HUDEP-2 (cell line): ENCODE results near the gene MALRD1.

Source experiments
- DNase-seq, 76 experiments: peaks; one replicate each; lab custom pipeline; 2025; ENCODE audit not compliant: unreplicated experiment in 76 of 76; lab: John Stamatoyannopoulos, UW

MALRD1 gene

DNA sequence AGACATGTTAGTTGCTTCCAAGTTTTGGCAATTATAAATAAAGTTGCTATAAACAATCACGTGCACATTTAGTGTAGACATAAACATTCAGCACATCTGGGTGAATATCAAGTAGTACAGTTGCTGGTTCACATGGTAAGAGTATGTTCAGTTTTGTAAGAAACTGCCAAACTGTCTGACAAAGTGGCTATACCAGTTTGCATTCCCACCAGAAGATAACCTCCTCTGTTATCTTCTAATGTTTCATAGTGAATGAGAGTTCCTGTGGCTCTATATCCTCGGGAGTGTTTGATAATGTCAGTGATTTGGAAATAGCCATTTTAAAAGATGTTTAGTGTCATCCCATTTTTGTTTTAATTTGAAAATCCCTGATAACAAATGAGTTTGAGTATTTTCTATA, 508.1 kb downstream of the MALRD1 start:
- no peak for DNase-seq

DNA sequence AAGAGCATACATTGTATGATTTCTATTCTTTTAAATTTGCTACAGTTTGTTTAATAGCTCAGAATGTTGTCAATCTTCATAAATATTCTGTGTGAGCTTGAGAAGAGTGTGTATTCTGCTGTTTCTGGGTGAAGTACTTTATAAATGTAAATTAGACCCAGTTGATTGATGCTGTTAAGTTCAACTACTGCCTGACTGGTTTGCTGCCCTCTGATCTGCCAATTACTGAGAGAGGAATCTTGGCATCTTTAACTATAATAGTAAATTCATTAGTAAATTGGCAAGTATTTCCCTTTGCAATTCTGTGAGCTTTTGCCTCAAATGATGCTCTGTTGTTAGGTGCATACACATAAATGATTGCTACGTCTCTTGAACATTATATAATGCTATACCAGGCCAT, 512.6 kb downstream of the MALRD1 start:
- DNase-seq = no peak

DNA sequence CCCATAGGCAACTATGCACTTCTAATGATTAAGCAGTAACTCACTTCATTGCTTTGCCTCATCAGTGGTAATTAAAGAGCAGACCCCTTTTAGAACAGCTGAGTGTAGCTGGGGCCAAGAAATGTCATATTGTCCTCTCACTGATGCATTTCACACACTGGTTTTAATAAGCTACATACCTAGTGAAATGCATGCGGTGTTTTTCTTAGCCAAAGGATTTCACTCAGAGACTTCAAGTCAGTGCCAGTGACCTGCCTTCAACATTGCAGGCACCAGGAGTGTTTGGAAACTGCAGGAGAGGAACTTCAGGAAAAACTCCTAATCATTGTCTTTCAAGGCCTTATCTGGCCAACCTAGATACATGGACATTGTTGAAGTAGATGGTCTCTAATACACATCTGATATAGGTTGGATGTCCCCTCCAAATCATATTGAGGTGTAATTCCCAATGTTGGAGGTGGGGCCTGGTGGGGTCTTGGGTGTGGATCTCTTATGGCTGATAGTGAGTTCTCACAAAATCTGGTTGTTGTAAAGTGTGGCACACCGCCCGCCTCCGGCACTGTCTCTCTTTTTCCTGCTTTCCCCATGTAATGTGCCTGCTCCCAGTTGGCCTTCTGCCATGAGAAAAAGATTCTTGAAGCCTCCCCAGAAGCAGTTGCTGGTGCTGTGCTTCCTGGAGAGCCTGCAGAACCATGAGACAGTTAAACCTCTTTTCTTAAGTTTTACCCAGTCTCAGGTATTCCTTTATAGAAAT, 515.0 kb downstream of the MALRD1 start:
- DNase-seq = no peak

DNA sequence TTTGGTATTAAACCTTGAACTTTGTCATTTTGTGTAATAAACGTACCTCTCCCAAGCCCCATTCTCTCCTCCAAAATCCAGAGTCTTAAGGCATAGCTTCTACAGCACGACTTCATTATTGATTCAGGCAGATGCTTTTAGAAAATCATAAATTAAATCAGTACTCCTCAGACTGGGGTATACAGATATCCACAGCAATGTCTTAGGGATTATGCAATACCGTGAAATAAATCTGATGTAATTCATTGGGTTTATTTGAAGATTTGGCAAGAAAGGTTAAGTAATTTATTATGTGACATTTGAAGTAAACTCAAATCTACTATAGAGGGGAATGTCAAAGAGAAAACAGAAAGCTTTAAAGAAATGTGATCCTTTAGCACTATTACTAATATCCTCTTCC, 521.5 kb downstream of the MALRD1 start:
- DNase-seq = no peak

DNA sequence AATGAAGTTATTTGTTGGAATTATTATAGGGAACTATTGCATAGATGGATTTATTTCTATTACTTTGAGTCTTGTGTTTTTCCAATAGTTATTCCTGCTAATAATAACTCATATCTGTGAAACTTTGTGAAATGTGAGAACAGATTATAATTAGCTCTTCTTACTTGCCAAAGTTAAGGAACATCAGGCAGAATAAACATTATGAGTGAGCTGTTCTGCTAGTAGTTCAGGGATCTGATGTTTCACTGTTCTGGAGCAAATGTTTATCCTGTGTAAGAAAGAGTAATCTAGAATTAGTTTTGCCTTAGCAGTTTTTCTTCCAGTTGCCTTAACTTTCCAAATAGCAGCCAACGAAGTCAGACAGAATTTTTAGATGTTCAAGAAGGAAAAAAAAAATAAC, 522.4 kb downstream of the MALRD1 start:
- no peak for DNase-seq

DNA sequence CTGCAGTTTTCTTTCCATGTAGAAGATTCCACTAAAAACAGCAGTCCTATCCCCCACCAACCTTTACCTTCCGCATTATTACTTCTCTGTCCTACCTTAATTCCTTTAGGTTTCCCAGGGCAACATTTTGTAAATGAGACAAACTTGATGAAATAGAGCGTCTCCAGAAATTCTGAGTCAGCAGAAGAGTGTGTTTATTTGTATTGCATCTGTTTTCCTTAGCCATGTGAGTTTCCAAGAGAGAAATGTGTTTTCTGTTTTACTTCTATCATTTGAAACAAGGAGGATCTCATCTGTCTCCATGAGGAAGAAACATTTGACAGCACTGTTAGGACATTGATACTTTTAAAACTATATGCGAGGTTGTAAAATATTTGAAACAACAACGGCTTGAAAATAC, 523.5 kb downstream of the MALRD1 start:
- no peak for DNase-seq

DNA sequence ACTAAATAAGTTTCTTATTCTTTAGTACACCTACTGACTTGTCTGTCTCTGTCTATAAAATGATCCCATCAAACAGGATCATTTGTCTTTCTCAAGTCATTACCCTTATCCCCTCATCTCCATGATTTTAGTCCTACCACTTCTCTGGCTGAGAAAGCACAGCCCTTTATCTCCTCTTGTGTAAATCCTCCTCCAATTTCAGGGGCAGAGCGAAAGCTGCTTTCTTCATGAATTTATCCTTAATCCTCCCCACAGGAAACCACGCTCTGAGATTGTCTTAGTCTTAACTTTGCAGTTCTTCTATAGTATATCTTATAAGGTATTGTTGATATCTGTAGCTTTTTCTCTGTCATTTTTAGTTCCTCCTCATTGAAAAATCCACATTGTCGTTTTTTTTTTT, 528.0 kb downstream of the MALRD1 start:
- no peak for DNase-seq

DNA sequence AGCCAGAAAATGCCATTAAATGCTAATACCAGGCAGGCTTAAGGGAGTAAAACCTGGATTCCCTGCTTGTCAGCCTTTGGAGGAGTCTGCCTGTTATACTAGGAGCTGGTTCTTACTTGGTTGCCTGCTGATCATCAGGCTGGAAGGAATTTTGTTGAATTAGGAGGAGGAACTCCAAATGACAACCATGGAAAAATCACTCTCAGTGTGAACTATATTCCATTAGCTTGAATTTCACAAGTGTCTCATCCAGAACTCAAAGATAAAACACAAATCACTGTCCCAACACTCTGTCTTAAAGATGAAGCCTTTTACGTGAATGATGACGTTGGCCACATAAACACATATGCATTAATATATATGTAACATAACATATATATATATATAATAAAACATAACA, 528.8 kb downstream of the MALRD1 start:
- DNase-seq = no peak

DNA sequence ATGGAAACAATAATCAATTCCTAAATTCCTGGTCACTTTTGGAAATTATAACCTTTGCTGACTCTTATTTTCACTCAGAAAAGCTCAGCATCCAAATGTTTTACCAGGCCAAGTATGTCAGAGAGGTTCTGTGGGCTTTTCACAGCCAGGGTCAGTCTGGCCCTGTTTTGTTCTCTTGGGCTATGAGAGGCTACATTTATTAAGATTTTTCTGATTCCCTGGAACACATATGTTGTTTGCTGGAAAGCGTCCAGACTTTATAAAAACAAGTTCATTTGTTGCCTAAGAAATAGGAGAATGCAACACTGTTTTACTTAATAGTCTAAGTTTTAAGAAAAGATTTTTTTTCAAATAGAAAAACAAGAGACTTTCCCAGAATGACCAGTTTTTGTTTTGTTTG, 529.2 kb downstream of the MALRD1 start:
- DNase-seq = no peak

DNA sequence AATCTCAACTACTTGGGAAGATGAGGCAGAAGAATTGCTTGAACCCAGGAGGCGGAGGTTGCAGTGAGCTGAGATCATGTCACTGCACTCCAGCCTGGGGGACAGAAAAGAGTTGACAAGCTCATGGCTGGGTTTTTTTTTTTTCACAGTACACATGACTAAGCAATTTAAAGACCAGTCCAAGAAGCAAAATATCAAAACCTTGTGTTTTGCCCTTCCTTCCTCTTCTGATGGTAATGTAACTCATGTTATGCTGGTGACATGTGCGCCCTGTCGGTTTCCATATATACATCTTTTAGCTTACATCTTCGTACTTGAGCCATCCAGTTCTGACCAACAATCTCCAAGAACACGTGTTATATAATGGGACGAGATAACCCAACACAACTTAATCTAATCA, 530.0 kb downstream of the MALRD1 start:
- no peak for DNase-seq

DNA sequence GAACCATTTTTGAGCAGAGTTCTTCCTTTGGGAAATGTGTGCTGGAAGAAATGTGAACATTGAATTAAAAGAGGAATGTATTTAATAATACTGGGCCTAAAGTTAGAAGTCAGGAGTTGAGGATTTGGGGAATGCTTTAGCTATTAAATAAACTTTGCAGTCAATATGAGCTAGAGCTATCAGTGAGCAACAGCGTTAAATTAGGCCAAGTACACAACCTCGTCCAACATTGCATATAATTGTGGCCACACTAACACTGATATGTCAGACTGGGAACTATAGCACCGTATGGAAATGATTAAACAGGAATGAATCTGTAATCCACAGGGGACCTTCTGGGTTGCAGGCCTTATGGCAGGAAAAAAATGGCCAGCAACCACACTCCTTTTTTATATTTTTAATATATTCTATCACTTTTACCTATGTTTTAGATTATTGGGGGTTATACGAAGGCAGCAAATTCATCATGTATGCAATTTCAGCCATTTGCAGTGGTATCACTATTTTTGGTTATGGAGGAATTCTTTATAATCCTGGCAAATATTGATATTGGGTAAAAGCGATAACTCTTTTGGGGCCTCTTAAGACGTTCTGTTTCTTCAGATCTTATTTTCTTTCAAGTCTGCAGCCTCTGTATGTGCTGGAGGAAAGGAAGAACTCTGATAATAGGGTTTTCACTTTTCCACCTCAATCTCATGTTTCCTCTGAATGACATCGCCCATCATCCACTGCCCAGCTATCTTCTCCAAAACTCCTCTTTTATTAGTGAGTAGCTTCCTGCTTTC, 531.4 kb downstream of the MALRD1 start:
- DNase-seq = no peak

DNA sequence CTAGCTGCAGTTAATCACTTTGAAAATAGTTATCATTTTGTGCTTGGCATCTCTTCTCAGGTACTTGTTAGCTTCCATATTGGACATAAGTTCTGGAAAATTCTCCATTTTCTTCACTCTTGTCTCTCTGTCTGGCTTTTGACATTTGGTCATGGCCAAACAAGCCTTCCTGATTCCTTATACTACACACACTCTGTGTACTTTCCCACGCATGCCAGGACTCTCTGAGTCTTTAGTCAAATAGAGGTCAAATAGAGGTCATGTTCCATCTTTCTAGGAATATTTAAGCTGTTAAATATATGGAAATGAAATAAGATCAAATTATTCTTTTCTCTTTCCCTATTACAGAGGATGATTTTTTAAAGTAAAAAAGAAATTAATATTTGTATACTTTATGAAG, 532.1 kb downstream of the MALRD1 start:
- no peak for DNase-seq

DNA sequence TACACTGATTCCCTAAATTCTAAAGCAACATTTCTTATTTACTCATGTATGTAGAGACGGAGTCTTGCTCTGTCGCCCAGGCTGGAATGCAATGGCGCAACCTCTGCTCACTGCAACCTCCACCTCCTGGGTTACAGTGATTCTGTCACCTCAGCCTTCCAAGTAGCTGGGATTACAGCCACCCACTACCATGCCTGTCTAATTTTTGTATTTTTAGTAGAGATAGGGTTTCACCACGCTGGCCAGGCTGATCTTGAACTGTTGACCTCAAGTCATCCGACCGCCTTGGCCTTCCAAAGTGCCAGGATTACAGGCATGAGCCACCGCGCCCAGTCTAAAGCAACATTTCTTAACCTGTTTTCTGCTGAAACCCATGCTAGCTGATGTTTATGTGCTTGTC, 540.0 kb downstream of the MALRD1 start:
- no peak for DNase-seq

DNA sequence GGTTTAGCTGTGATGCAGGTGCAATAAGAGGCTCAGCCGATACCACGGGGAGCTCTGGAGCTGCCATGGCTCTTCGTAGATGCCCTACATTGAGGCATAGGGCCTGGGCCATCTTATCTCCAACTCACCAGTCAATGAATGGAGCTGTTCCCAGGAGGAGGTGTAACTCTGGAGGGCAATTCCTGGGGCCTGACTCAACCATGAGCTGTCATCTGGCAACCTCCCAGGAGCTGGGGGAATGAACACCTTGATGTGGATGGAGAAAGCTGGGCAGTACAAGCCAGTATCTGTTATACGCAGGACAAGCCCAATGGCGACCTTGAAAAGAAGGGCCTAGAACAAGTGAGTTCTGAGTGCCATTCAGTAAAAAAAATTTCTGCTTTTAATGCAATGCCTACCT, 543.7 kb downstream of the MALRD1 start:
- DNase-seq = no peak

DNA sequence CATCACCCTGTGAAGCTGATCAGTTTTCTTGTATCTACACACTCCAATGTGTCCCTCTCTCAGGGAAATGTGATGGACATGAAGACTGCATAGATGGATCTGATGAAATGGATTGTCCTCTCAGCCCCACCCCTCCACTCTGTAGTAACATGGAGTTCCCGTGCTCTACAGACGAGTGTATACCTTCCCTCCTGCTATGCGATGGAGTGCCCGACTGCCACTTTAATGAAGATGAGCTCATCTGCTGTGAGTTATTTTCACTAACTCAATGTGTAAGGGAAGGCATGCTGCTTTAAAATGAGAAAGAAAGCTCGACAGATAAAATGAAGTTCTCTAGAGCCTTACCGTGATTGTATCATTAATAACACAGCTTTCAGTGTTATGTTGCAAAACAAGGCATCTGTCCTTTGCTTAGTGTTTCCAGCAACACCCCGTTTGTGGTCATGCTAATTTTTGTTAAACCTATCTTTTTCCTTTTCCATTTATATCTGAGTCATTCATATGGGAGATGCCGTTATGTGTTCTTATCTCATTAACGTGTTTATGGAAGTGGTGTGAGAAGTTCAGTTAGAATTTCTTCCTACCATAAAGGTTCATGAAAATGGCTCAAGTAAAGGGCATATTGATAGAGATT, 546.7 kb downstream of the MALRD1 start:
- DNase-seq = no peak

DNA sequence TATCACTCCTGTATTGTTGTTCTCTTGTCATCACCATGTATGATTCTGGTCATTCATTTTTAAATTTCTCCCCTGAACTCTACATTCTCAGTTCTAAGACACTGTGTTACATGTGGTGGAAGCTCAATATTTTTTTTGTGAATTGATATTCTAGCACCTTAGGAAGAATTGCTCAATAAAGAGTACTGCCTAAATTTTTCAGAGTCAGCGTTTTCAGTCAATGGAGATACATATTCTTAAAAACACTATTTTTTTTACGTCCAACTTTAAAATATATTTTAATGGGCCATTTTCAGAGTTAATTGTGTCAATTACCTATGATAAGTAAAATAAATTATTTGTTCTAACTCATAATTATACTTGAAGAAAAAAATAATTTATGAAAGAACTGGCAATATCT, 557.2 kb downstream of the MALRD1 start:
- no peak for DNase-seq

DNA sequence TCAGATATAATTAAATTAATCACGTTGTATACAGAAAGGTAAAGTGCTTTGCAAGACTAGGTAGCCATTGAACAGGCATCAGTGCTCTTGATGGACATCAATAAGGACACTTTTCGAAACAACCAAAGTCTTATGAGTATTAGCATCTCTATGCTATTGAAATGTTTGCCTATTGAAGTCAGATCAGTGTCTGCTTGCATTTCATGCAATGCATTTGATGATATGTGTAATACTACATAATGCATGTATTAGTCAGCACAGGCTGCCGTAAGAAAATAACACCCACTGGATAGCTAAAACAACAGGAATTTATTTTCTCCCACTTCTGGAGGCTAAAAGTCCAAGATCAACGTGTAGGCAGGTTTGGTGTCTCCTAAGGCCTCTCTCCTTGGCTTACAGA, 558.4 kb downstream of the MALRD1 start:
- DNase-seq = no peak

DNA sequence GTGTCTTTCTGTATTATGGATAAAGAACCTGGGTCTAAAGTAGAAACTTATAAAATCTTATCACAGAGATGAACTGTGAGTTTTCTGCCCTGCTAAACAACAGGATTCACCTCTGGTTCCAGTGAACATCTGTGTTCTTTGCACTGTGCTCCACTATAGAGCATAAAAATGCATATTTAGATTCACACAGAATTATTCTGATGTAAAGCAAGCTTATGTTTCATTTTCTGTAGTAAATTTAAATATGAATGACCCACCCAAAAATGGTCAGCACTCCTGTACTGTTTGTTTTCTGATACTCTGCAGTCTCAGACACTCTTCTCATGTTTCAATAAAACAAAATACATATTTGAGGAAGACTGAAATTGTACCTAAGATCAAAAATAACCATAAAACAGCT, 563.2 kb downstream of the MALRD1 start:
- DNase-seq = no peak

DNA sequence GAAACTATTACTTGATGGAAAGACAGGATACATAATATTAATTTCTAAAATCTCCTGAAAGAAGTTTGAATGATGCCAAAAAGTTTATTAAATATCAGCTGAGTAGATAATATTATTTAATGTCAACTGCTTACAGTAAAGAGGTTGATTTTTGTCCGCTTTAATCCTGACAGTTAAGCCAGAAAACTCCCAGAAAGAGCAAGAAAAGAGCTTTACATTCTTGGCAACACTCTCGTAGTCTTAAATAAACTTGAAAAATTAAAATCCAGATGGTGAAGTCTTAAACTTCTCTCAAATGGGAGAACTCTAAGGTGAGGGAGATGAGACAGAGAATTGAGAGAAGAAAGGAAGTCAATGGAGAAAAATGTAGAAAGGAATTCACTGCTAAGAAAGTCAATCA, 568.4 kb downstream of the MALRD1 start:
- no peak for DNase-seq

DNA sequence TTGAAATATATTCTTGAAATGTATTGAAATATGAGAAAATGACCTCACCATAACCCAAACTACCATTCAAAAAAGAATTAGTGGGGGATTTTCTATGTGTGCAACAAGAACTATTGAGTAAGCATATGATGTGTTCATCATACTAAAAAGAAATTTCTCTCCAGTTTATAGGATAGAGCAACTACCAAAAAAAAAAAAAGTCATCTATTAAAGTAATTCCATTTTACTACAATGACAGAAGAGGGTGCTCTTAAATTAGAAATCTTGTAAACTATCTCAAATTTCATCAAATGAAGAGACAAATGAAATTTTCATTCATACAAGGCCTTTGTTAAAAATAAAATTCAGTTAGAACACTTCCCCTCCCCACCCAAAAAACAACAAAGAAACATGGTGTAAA, 572.2 kb downstream of the MALRD1 start:
- DNase-seq = no peak

DNA sequence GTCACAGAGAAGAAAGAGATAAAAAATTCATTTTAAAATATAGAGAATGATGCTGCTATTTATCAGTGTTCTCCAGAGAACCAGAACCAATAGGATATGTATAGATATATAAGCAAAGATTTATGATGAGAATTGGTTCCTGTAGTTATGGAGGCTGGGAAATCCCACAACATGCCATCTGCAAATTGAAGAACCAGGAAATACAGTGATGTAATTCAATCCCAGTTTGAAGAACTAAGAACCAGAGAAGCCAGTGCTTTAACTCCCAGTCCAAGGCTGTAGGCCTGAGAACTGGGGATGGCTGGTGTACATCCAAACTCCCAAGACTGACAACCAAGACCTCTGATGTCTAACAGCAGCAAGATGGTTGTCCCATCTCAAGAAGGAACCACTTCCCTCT, 574.7 kb downstream of the MALRD1 start:
- DNase-seq = no peak

DNA sequence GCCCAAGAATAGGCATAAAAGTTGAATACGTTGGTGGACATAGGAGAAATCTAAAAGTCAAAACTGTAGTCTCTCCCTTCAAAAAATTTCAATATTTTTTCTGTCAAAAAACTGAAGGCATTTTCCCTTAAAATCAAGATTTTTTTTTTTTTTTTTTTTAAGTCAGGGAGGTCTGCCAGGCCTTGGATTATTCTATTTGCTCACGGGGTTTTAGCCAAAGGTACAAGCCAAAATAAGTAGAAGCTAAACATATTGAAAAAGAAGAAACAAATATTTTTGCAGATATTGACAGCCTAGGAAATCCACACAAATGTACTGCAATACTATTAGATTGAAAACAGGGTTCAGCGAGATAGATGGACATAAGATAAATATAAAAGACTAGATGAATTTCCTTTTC, 577.6 kb downstream of the MALRD1 start:
- DNase-seq = no peak
